T1000 (cell line): ENCODE results near the gene SLC44A1.

Source experiments
- DNase-seq: peaks from one replicate; lab custom pipeline; 2025; ENCODE audit warnings: mixed read lengths; lab: John Stamatoyannopoulos, UW

The SLC44A1 gene

DNA sequence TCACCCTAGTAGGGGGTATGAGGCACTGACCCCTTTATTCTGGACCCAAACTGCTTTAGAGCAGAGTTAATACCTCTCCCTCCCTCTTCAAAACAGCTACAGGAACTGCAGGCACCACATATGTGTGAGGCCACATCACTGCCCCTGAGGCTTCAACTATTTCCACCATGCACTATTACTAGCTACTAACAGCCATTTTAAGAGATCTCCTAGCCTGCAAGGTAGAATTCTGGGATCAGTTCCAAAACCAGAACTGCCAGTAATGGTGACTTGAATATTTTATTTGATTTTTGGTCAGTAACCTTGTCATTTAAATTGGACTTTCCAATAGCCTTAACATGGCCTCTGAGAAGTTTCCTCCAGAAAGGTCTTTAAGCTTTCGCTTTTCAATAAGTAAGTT is 148.1 kb downstream of the SLC44A1 start:
- no peak for DNase-seq

DNA sequence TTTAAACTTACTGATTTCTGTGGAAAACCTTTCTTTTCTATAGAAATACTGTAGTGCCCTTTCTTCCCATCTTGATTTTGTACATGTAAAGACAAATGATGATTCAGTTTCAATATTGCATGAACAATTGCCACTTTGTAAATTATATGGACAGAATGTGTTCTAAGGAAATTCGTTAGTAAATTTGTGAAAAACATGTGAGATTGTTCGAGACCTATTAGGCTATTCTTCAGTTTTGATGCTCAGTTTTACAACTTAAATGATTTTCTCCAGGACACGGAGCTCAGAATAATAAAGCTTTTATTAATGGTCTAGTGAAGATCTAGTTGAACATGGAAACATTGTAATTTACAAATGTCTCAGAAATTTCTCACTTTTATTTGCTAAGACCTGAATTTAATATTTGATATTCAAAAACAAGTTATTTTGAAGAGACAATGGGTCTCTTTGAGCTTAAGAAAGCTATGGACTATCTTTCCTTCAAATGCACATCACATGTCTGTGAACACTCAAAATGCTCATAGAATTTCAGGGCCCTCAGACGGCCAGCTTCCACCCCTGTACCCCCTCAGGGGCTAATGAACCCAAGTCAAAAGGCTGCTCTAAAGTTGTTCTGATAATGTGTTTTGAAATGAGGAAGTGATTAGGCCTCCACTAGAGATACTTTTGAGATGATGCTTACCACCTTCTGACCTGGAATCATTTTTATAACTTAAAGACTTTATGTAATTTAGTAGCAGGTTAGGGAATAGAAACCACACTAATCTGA is 149.3 kb downstream of the SLC44A1 start:
- no peak for DNase-seq

DNA sequence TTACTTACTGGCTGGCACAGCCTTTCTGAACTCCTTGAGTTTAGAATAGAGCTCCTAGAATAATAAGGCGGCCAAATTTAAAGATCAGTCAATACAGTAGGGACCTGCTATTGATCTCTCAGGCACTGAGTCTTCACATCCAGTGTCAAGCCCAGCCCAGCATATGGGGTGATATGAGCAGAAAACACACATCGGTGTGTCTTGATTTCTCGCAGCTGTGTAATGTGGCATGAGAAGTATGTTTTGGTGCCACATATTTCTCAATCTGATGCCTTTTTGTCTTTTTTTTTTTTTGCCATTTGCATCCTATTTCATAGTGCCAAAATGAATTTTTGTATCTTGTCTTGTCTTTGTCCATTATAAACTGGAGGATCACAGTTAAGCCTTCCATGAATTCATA is 152.0 kb downstream of the SLC44A1 start:
- DNase-seq: no peak

DNA sequence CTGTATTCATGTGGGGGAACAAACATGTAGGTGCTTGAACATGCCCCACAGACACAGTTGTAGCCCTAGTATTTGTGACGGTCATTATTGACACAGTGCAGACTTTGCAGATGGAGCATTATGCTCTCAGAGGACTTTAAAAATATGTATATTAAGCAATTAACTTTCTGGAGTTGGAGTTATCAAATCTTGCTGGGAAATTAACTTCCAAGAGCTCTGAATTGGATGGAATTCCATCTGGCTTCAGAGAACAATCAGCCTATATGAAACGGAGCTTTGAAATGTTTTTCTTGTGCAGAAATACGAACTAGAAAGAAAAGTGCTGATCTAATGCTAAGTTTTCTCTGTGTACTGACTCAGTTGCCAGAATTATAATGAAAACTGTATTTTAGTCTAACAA is 152.4 kb downstream of the SLC44A1 start:
- DNase-seq: no peak

DNA sequence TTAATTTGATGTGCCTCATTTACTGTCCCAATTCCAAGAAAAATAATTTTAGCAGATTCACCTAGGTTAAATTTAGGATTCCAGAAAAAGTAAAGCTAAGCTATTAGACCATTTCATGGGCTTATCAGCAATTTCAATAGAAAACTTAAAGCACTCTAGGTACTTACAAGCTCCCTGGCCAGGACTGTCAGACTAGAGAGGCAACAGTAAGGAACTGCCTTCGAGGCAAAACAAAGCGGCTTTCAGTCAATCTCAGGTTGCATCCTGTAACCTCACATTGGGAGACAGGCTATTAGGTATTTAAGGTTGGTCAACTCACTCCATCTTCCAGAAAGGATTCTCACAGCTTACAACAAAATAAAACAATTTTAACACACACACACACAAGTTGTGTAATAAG is 154.7 kb downstream of the SLC44A1 start:
- no peak for DNase-seq

DNA sequence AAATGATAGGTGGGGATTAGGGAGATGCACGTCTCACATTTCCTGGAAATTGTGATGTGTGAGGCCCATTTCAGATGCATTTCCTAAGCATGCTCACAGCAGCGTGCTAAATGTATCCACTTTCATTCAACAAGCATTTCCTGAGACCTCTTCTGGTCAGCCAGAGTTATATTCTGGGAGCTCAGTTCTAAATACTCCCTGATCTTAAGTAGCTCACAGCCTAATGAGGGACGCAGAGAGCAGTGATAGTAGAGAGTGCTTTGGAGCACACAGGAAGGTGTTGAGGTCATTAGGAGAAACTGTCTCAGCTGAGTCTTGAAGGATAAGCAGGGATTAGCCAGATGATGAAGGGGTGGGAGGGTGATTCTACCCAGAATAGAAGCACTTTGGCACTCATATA is 157.2 kb downstream of the SLC44A1 start:
- DNase-seq: no peak

DNA sequence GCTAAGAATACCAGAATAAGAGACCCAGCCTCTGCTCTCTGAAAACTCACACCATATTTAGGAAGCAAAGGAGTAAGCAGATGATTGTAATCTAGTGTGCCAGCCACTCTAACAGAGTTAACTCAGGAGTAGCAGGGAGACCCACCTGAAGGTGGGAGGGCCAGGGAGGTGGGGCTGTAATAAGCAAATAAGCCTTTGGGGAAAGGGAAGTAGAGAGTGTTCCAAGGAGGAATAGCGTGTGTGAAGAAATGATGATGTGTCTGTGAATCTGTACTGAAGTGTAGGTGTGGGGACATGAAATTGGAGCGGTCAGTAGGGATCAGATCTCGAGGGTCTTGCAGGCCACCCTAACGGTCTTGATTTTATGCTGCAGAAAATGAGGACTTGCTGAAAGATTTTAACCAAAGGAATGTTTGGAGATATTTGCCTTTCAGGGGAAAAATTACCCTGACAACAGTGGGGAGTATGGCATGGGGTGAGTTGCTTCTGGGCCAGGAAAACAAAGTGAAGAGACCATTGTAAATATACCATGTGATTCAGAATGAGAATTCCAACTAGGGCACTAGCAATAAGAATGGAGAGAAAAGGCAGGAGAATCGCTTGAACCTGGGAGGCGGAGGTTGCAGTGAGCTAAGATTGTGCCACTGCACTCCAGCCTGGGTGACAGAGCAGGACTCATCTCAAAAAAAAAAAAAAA is 159.2 kb downstream of the SLC44A1 start:
- DNase-seq: no peak

DNA sequence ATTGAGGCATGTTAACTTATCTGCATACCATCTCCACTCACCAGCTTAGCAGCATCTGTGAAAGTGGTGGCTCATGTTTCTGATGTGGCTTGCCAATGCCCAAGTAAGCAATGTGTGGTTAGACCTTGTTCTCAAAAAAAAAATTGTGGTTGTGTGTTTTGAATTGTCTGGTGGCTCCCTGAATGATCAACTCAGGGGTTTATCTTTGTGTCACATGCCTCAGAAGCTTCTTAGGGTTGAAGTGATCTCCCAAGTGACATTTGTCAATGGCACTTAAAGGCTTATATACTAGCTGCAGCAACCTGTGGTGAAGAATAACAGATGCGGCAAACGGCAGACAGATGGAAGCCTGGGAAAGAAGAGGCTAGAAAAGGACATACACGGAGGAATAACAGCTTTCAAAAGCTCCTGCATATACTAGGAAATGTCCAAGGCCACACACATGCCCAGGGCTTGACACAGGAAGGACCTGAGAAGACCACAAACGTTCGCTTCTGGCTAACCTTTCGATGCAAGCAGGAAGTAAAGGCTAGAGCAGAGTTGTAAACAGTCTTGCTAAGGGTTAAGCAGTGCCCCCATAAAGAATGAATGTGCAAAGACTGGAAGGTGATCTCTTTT is 161.2 kb downstream of the SLC44A1 start:
- DNase-seq: no peak

DNA sequence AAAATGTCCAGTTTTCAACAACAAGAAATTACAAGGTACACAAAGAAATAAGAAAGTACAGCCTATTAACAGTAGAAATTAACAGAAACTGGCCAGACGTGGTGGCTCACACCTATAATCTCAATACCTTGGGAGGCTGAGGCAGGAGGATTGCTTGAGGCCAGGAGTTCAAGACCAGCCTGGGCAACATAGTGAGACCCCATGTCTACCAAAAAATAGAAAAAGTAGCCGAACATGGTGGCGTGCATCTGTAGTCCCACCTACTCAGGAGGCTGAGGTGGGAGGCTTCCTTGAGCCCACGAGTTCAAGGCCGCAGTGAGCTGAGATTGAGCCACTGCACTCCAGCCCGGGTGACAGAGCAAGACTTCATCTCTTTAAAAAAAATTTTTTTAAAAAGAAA is 161.9 kb downstream of the SLC44A1 start:
- no peak for DNase-seq

DNA sequence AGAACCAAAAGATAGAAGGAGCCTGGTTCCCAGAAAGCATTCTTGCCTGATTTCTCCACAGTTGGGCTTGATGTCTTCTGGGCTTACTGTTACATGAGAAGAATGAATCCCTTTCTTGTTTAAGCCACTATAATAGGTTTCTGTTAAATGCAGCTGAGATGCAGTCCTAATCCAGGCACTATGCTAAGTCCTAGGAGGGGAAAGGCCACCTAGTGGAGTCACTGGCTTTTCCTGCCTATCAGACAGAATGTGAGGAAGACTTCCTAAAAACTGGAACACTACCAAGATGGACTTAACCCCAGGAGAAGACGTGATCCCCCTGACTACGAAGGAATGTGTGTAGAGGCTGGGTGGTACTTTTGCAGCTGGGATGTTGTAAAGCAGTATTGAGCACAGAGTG is 169.1 kb downstream of the SLC44A1 start:
- no peak for DNase-seq

DNA sequence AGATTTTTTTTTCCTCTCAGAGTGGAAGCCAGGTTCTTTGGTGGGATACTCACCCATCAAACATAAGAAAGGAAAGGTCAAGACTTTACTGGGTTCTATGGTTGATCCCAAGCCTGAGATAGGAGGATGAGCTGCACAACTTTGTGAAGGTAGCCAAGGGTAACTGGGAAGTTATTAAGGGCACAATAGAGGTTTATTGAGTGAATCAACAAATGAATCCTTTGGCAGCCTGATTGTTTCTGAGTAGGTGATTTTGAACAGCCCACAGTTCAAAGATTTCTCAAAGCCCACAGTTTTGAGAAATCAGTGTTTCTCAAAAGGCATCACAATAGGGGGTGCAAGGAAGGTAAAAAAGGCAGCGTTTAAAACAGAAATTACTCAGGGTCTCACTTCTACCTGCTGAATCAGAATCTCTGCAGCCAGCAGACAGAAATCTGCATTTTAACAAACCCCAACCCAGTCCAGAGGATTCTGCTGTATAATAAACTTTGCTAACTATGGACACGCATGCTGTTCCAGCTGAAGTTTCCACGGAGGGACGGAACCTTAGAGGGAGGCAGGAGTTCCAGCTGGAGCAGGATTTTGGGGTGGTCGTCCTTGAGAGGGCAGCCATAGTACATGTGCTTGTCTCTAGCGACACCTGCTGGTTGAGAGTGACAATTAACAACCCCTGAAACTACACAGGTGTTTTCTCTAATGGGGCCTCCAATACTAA is 170.7 kb downstream of the SLC44A1 start:
- DNase-seq: no peak

DNA sequence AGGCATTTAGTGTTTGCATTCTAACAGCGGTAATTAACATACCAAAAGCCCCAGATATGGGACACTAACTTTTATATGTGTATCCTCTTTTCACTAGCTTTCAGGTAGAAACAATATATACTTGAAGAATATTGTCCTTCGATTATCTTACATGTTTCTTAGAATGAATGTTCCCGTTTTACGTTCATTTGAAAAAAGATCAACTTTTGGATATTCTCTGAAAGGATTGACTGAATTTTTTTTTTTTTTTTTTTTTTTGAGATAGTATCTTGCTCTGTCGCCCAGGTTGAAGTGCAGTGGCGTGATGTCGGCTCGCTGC is 171.2 kb downstream of the SLC44A1 start:
- no peak for DNase-seq

DNA sequence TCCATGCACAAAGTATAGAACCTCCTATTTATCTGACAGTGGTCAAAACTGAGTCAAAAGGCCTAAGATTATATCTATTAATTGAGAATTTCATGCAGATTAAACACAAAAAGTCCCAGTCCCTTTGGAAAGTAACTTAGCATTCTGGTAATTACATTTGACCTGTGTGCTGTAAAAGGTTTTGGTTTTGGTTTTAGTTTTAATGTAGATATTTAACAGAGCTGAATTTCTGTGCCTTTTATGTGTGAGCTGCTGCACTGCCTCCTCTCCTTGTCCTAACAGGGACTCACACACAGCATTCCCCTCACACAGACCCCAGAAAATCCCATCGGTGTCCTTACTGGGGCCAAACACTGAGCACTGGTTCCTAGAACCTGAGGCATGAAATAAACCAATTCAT is 172.4 kb downstream of the SLC44A1 start:
- DNase-seq: no peak

DNA sequence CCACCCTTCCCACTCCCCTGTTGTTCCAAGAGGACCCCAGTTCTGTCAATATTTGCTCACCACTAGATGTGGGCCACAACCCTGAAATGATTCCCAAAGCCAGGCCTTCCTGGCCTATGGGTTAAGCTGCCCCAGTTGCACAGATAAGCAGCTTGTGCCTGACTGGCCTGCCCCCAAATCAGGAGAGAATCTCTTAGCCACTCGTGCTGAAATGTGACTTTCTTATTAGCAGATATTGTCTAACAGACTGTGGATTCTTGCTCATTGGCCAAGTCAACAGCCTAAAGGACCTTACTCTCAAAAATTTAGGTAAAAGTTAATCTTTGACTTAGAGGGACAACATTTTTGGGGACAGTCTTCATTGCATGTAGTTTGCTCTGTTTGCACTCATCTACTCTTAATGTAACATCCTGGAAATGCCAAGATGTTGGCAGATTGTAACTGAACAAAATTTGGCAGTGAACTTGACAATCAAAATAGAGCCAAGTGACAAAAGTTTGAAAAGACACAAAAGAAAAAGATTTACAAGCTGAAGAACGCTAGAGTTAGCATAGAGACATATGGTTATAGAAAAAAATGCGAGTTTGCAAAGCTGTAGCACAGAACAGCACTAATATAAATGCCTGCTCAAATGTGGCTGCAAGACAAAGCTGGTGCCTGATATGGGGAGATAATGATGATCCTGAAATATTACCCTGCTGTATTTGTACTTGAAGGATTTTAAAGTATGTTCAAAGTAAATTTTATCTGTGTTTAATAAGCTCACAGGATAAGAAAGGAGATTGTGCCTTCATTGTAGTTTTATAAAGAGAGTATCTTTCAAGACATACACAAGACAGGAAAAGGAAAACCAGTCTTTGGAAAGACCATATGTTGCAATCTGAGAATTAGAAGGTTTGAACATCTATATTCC is 174.4 kb downstream of the SLC44A1 start:
- no peak for DNase-seq

DNA sequence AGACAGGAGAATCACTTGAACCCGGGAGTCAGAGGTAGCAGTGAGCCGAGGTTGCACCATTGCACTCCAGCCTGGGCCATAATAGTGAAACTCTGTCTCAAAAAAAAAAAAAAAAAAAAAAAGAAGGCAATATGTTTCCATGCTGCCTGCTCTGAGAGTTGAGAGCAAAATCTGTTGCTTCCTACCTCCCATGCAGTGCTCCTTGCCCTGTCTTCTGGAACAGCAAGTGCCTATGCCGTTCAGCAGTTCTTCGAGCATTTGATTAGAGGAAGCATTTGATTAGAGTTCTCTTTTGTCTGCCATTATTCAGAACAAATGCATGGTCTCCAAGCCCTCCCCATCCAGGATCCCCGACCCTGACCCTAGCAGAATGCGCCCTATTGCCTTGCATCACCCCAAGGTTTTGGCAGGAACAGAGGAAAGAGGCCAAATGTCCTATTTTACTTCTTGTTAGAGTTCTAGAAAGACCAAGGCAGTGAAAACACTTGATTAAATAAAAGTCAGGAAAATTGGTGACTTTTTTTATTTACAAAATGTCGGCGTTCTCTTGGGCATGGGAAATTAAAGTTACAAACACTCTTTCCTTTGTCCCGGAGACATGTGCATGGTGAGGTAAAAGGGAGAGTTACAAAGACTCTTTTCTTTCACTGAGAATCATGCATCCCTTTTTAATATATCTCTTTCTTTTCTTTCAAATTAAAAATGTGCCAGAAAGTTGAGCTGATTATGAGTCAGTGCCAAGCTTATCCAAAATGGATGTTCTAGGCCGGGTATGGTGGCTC is 175.6 kb downstream of the SLC44A1 start:
- DNase-seq: no peak

DNA sequence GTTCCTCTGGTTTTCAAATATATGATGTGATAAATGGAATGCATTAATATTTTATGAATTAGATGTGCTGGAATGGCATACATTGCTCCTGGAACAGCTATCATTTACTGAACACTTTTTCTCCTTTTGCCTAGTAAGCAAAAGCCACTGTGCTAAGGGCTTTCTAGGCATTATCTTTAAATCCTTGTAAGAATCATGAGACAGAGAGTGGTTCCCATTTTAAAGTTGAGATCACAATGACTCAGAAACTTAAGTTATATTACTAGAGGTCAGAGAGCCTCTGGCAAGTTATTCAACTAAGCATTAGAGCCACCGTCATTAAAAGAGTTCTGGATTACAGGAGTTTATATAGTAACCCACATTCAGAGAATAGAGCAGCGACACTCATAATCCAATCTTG is 176.7 kb downstream of the SLC44A1 start:
- no peak for DNase-seq

DNA sequence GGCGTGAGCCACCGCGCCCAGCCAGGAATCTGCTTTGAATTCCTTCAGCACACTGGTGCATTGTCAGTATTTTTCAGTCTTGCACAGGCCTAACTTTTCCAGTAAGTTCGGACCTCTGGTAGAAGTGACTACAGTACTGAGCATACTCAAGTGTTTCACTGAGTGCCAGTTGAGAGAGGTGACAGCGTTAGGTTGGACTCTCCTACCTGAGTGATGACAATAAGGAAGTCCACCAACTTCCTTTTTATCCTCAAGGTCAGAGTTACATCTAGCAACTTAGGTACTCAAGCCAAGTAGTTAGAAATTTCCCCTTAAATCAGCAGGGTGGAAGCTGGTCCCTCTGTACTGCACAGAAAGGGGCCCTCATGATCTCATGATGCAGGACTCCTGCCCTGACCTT is 177.4 kb downstream of the SLC44A1 start:
- no peak for DNase-seq

DNA sequence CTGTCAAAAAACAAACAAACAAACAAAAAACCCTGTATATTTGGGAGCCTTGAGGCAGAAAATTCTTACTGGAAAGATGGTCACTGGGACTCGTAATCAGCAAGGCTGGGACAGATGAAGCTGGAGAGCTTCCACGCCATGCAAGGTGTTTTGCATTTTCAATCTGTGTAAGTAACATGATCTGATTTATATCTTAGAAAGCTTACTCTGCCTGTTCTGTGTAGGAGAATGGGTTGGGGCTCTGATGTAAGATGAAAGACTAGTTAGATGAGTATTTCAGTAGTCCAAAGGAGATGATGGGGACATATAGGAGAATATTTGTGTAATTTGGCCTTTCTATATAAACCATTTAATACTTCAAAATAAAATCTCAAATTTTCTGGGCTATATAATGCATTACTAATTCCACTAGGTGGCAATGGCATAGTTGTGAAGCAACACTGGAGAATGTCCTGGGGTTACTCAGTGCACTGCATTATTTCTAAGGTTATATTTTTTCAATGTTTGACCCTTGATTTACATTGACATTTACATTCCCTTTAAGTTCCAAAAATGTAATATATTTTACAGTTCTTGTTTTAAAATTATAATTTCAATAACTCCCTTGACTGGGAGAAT is 181.5 kb downstream of the SLC44A1 start:
- DNase-seq: no peak

DNA sequence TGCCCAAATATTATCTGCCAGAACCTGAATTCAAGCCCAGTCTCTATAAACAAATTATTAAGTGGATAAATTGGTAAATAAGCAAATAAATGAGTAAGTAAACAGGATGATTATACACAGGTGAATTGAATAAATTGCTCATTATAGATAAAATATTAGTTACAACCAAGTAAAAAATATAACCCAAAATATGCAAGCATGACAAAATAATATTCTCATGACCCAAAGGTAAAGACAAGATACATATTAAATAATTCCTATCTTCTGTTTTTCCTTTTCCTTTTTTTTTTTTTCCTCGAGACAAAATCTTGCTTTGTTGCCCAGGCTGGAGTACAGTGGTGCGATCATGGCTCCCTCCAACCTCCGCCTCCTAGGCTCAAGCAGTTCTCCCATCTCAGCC is 182.2 kb downstream of the SLC44A1 start:
- DNase-seq: no peak

DNA sequence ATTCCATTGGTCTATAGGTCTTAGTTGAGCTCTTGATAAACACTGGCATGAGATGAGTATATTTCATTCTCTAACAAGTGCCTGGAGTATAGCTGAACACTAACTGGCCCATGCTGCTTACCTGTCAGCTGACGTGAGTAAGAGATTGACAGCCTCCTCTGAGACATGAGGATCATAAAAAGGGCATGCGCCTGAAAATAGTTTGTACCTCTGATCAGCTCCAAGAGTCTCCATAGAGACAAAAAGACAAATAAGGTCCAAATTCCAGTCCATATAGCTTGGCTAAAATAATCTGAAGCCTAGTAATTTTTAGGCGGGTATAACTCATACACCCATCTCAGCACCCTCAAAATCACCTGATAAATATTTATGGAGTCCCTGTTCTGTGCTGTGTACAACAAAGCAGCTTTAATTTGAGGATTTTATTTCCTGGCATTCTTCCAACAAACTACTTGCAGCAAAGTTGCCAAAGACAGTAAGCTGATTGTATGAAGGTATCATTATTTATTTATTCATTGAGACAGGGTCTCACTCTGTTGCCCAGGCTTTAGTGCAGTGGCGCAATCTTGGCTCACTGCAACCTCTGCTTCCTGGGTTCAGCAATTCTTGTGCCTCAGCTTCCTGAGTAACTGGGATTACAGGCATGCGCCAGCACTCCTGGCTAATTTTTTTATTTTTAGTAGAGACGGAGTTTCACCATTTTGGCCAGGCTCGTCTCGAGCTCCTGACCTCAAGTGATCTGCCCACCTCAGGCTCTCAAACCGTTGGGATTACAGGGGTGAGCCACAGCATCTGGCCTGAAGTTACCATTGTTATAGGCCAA is 187.2 kb downstream of the SLC44A1 start:
- DNase-seq: no peak
